ENCODE results near the gene SELENOM. TPM values are rescaled to one million over a fixed set of nuclear protein-coding genes. Genes with fewer than 3 reads are reported as not detected.
"Not testable (repeated sequence)": the region's sequence is repeated elsewhere in the genome, so short reads cannot be mapped to it uniquely, and the experiment has no call there.

The SELENOM gene
- total RNA-seq, 1 donor from 2014 or later = 7.0 TPM

- DNase-seq (ENCODE audit: low spot score) = no peak
Observed at GRCh38 chr22:31106731-31107177, 614 bp downstream of the SELENOM start.

GRCh38 chr22:31106001-31106571 lies 1.3 kb downstream of the SELENOM start:
- no peak for DNase-seq (ENCODE audit: low spot score)
- no peak for ATAC-seq

More at GRCh38 chr22:31106731-31107177, 614 bp downstream of the SELENOM start:
- ATAC-seq = no peak

GRCh38 chr22:31105282-31105929 lies 2.0 kb downstream of the SELENOM start:
- DNase-seq (ENCODE audit: low spot score) (no peak), ATAC-seq (no peak)

- DNase-seq (ENCODE audit: low spot score) = no peak
- ATAC-seq = no peak
Observed at GRCh38 chr22:31104869-31105268, 2.5 kb downstream of the SELENOM start.

GRCh38 chr22:31103899-31104694 lies 3.3 kb downstream of the SELENOM start:
- ATAC-seq (no peak), DNase-seq (ENCODE audit: low spot score) (no peak)

GRCh38 chr22:31103111-31103510 lies 4.3 kb downstream of the SELENOM start:
- no peak for ATAC-seq
- no peak for DNase-seq (ENCODE audit: low spot score)

GRCh38 chr22:31102441-31103081 lies 4.8 kb downstream of the SELENOM start:
- DNase-seq (ENCODE audit: low spot score) (no peak), ATAC-seq (no peak)

- DNase-seq (ENCODE audit: low spot score) = no peak
- no peak for ATAC-seq
Observed at GRCh38 chr22:31100762-31101525, 6.4 kb downstream of the SELENOM start.

- DNase-seq (ENCODE audit: low spot score) (no peak), ATAC-seq (no peak)
Observed at GRCh38 chr22:31099841-31100761, 7.3 kb downstream of the SELENOM start.

GRCh38 chr22:31099386-31099785 lies 8.0 kb downstream of the SELENOM start:
- no peak for ATAC-seq
- DNase-seq (ENCODE audit: low spot score) = no peak

- DNase-seq (ENCODE audit: low spot score) = no peak
Observed at GRCh38 chr22:31098632-31099110, 8.7 kb downstream of the SELENOM start.

GRCh38 chr22:31097941-31098631 lies 9.3 kb downstream of the SELENOM start:
- no peak for DNase-seq (ENCODE audit: low spot score)
- no peak for ATAC-seq

More at GRCh38 chr22:31098632-31099110, 8.7 kb downstream of the SELENOM start:
- no peak for ATAC-seq

GRCh38 chr22:31097539-31097938 lies 9.8 kb downstream of the SELENOM start:
- not testable (repeated sequence) for DNase-seq (ENCODE audit: low spot score); ATAC-seq

GRCh38 chr22:31096657-31097279 lies 10.6 kb downstream of the SELENOM start:
- ATAC-seq = no peak
- no peak for DNase-seq (ENCODE audit: low spot score)

- DNase-seq (ENCODE audit: low spot score) = no peak
- no peak for ATAC-seq
Observed at GRCh38 chr22:31095637-31096249, 11.6 kb downstream of the SELENOM start.

- DNase-seq (ENCODE audit: low spot score) (no peak), ATAC-seq (no peak)
Observed at GRCh38 chr22:31094741-31095140, 12.6 kb downstream of the SELENOM start.

GRCh38 chr22:31094021-31094551 lies 13.3 kb downstream of the SELENOM start:
- ATAC-seq (peak; percentile 14), DNase-seq (ENCODE audit: low spot score) (no peak)
